22Rv1 (cell line): ENCODE results near the gene RSAD2.

ENCODE experiments used
- CTCF ChIP-seq: fragments of 450-650 bp; IDR thresholded peaks from 2 replicates; pipeline ENCODE4 v1.5.1; 2017; ENCODE audit warnings: mild to moderate bottlenecking
- ZFX ChIP-seq: fragments of 450-650 bp; IDR thresholded peaks from 2 replicates; pipeline ENCODE4 v1.6.1; 2017; ENCODE audit warnings: antibody characterized with exemption, borderline replicate concordance

- TF ChIP-seq CTCF, result no peak
- TF ChIP-seq ZFX, result no peak
Measured at GRCh38 chr2:6906165-6906741, 28.7 kb downstream of the RSAD2 start.
